Loucy (cell line): ENCODE measurements around the gene ACP3.
"Not testable (repeated sequence)": the region's sequence is repeated elsewhere in the genome, so short reads cannot be mapped to it uniquely, and the experiment has no call there.

Source experiments
- CTCF ChIP-seq: fragments of 200-600 bp; sonication (generic); conservative IDR thresholded peaks from 2 replicates; pipeline ENCODE4 v1.5.1; 2014; ENCODE audit warnings: mild to moderate bottlenecking, antibody characterized with exemption, low read length
- EZH2phosphoT487 ChIP-seq: fragments of 200-600 bp; IDR thresholded peaks from 2 replicates; pipeline ENCODE4 v1.6.1; 2018; ENCODE audit warnings: antibody characterized with exemption, mild to moderate bottlenecking, moderate library complexity, borderline replicate concordance

- not testable (repeated sequence) for TF ChIP-seq CTCF, EZH2phosphoT487
Measured at GRCh38 chr3:132396776-132397175, 79.6 kb downstream of the ACP3 start.
